ENCODE results near the gene ICAM4. TPM values are rescaled to one million over a fixed set of nuclear protein-coding genes. Genes with fewer than 3 reads are reported as not detected.

ICAM4 gene
- total and polyA plus RNA-seq, 9 of the 15 experiments (the other 6 are each of a cell fraction or from before 2014, with no cell fraction given): 14.1 to 86.1 (median 29.6) TPM

DNA sequence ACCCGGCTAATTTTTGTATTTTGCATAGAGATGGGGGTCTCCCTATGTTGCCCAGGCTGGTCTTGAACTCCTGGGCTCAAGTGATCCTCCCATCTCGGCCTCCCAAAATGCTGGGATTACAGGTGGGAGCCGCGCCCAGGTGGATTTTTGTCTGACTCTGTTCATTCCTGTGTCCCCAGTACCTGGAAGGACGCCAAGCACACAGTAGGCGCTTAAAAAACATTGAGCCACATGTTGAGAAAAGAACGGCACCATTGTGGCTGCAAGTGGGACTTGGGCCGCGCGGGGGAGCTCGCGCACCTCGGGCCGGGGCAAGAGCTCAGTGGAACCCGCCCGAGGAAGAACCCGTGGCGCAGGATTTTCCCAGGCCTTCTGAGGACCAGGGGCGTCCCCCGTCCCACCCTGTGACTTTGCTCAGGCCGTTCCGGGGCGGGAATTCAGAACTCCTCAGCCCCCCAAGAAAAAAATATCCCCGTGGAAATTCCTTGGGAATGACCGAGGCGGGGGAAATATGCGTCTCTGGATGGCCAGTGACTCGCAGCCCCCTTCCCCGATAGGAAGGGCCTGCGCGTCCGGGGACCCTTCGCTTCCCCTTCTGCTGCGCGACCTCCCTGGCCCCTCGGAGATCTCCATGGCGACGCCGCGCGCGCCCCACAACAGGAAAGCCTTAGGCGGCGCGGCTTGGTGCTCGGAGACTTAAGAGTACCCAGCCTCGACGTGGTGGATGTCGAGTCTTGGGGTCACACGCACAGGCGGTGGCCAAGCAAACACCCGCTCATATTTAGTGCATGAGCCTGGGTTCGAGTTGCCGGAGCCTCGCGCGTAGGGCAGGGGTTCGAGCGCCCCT is 17.2 kb upstream of the ICAM4 start (continued):
- TF ChIP-seq, protein P1, sequence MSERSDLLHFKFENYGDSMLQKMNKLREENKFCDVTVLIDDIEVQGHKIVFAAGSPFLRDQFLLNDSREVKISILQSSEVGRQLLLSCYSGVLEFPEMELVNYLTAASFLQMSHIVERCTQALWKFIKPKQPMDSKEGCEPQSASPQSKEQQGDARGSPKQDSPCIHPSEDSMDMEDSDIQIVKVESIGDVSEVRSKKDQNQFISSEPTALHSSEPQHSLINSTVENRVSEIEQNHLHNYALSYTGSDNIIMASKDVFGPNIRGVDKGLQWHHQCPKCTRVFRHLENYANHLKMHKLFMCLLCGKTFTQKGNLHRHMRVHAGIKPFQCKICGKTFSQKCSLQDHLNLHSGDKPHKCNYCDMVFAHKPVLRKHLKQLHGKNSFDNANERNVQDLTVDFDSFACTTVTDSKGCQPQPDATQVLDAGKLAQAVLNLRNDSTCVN (CRISPR knock-in tag; IDR thresholded peaks at IDR 0.05): no peak
- TF ChIP-seq KDM1A (IDR thresholded peaks at IDR 0.05): peak in 1 of 2 experiments; percentile 57; a peak in 1 of 4 replicates
- TF ChIP-seq LCOR (CRISPR knock-in tag; IDR thresholded peaks at IDR 0.05): 0 out of 2 replicates have a peak, but pooled peaks have one; percentile 59
- TF ChIP-seq, protein P2, sequence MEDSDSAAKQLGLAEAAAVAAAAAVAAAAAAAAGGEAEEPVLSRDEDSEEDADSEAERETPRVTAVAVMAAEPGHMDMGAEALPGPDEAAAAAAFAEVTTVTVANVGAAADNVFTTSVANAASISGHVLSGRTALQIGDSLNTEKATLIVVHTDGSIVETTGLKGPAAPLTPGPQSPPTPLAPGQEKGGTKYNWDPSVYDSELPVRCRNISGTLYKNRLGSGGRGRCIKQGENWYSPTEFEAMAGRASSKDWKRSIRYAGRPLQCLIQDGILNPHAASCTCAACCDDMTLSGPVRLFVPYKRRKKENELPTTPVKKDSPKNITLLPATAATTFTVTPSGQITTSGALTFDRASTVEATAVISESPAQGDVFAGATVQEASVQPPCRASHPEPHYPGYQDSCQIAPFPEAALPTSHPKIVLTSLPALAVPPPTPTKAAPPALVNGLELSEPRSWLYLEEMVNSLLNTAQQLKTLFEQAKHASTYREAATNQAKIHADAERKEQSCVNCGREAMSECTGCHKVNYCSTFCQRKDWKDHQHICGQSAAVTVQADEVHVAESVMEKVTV (CRISPR knock-in tag; IDR thresholded peaks at IDR 0.05): peak; percentile 95
- peak; percentile 34; the same call in 1 of the 2 replicates for TF ChIP-seq POLR2G (IDR thresholded peaks at IDR 0.05; ENCODE audit: low read depth, low read length)
- peak; percentile 53 for TF ChIP-seq ZNF263 (CRISPR knock-in tag; IDR thresholded peaks at IDR 0.05; ENCODE audit: borderline replicate concordance)
- peak; percentile 94 for TF ChIP-seq ZBTB7A (IDR thresholded peaks at IDR 0.05; ENCODE audit: borderline replicate concordance, control insufficient read depth, low read depth, low read length)
- TF ChIP-seq CXXC5 (CRISPR knock-in tag; IDR thresholded peaks at IDR 0.05): peak; percentile 41; the same call in 1 of the 2 replicates
- no peak; the same call in 1 of the 2 replicates for TF ChIP-seq JUND (IDR thresholded peaks at IDR 0.05; ENCODE audit: borderline replicate concordance, low read depth, low read length)
- peak; percentile 32; the same call in 1 of the 3 replicates for TF ChIP-seq JUND (tag; IDR thresholded peaks at IDR 0.05; ENCODE audit: borderline replicate concordance, low read depth, low read length)
- TF ChIP-seq POU5F1 (IDR thresholded peaks at IDR 0.05; ENCODE audit: borderline replicate concordance, low read depth, low read length, partially characterized antibody): no peak
- TF ChIP-seq, protein P3, sequence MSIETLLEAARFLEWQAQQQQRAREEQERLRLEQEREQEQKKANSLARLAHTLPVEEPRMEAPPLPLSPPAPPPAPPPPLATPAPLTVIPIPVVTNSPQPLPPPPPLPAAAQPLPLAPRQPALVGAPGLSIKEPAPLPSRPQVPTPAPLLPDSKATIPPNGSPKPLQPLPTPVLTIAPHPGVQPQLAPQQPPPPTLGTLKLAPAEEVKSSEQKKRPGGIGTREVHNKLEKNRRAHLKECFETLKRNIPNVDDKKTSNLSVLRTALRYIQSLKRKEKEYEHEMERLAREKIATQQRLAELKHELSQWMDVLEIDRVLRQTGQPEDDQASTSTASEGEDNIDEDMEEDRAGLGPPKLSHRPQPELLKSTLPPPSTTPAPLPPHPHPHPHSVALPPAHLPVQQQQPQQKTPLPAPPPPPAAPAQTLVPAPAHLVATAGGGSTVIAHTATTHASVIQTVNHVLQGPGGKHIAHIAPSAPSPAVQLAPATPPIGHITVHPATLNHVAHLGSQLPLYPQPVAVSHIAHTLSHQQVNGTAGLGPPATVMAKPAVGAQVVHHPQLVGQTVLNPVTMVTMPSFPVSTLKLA (conservative IDR thresholded peaks at IDR 0.05): peak; percentile 58 to 72
- peak; percentile 37; the same call in 1 of the 2 replicates for TF ChIP-seq ZNF384 (IDR thresholded peaks at IDR 0.05; ENCODE audit: low read depth, low read length)
- TF ChIP-seq L3MBTL2 (IDR thresholded peaks at IDR 0.05): peak; percentile 32; the same call in 1 of the 2 replicates
- TF ChIP-seq CREM (IDR thresholded peaks at IDR 0.05; ENCODE audit: low read depth): peak; percentile 32; the same call in 1 of the 2 replicates
- TF ChIP-seq TAF1 (IDR thresholded peaks at IDR 0.05; ENCODE audit: control insufficient read depth, extremely low read depth, insufficient read depth, low read length, severe bottlenecking): peak; percentile 2
- no peak for TF ChIP-seq GTF2F1 (IDR thresholded peaks at IDR 0.05; ENCODE audit: low read depth, low read length)
- TF ChIP-seq, protein P4, sequence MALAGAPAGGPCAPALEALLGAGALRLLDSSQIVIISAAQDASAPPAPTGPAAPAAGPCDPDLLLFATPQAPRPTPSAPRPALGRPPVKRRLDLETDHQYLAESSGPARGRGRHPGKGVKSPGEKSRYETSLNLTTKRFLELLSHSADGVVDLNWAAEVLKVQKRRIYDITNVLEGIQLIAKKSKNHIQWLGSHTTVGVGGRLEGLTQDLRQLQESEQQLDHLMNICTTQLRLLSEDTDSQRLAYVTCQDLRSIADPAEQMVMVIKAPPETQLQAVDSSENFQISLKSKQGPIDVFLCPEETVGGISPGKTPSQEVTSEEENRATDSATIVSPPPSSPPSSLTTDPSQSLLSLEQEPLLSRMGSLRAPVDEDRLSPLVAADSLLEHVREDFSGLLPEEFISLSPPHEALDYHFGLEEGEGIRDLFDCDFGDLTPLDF (CRISPR knock-in tag; IDR thresholded peaks at IDR 0.05): peak; percentile 70; the same call in 1 of the 2 replicates
- TF ChIP-seq ZNF668 (CRISPR knock-in tag; IDR thresholded peaks at IDR 0.05): no peak
- TF ChIP-seq HDGF (IDR thresholded peaks at IDR 0.05): 0 out of 2 replicates have a peak, but pooled peaks have one; percentile 49
